ENCODE measurements around the gene MICU1. TPM values are rescaled to one million over a fixed set of nuclear protein-coding genes. Genes with fewer than 3 reads are reported as not detected.
"Not testable (repeated sequence)": the region's sequence is repeated elsewhere in the genome, so short reads cannot be mapped to it uniquely, and the experiment has no call there.

MICU1 gene
- total and polyA plus RNA-seq, 2 donors (not counting 3 experiments of a cell fraction or from before 2014, with no cell fraction given): 27.5 to 48.0 TPM

DNA sequence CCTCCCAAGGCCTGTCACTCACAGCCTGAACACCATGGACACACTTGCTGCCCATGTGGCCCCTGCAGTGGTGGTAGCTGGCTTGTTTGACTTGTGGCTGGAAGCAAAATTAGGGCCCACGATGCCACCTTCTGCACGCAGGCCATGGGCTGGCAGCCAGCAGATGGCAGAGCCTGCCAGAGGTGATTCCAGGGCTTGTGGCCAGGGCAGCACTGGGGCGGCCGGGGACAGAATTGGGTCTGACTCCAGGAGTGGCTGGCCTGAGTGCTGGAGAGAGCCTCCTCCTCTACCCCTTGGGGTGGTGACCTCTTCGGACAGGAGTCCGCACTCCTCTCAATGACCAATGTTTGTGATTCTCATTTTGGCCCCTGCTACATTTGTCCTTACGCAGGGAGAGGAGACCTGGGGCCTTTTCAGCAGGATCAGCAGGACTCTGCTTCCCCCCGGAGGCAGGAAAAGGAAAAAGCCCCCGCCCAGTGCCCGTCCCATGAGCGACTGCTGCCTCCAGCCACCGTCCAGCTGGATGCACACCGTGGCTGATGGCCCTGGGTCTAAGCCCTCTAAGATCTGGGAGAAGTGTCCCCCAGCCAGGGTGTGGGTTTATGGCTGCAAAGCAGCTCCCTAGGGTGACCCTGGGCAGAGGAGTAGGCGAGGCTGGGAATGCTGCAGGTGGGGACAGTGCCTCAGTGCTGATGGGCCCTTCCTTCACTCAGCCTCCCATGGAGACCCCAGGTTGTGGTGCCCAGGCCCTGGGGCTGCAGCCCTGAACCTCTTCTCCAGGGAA lies 297.6 kb downstream of the MICU1 start:
- no peaks in the 10 kb centered on the region for H4K20me1 ChIP-seq (replicated peaks; ENCODE audit: control insufficient read depth, extremely low read depth, insufficient read depth, low read length)
- H3K9me3 ChIP-seq (replicated peaks; ENCODE audit: control insufficient read depth, insufficient read depth, low read length): no peaks in the 10 kb centered on the region
- peak overlapping the region; percentile 25 for H3K27ac ChIP-seq (ENCODE audit: insufficient read depth, low read depth, low read length)
- H3K27me3 ChIP-seq (ENCODE audit: control insufficient read depth in 2 of 2, insufficient read depth in 2 of 2, low read length in 2 of 2): no peaks in the 10 kb centered on the region
- peak; percentile 92 for FAIRE-seq
- H3K4me1 ChIP-seq (ENCODE audit: control insufficient read depth, extremely low read depth, insufficient read depth, low read length): peaks cover 36% of the 10 kb centered on the region
- no peaks in the 10 kb centered on the region for H3K79me2 ChIP-seq (ENCODE audit: control insufficient read depth, insufficient read depth, low read length)
- H3K4me2 ChIP-seq (ENCODE audit: insufficient read depth, low read length): no peak overlapping the region
- H3K36me3 ChIP-seq (ENCODE audit: control insufficient read depth in 2 of 2, extremely low read depth in 1 of 2, insufficient read depth in 2 of 2, low read length in 2 of 2): no peaks in the 10 kb centered on the region
- H3K4me3 ChIP-seq (replicated peaks in 1 of 3; ENCODE audit: insufficient read depth in 1 of 3, low read depth in 1 of 3, low read length in 3 of 3): no peak overlapping the region
- H2AFZ ChIP-seq (ENCODE audit: low read depth, low read length): peak overlapping the region; percentile 67
- intact Hi-C loops (cut with micrococcal nuclease) (loop anchor here (1.0 to 2.0 kb wide), 5 partner anchors 55 to 280 kb away; partner anchors contain the start of gene DDIT4), dilution Hi-C loops (cut with MboI; ENCODE audit: extremely low pct_ligation_motif_present, low sequenced_read_pairs) (no loop called here)
- no peaks in the 10 kb centered on the region for H3K9me1 ChIP-seq (replicated peaks; ENCODE audit: control insufficient read depth, extremely low read depth, insufficient read depth, low read length)
- DNase-seq (ENCODE audit: low read depth, low spot score): peak; percentile 72
- no peak overlapping the region for H3K9ac ChIP-seq (replicated peaks; ENCODE audit: extremely low read depth, insufficient read depth, low read length)
- POLR2A ChIA-PET: interaction anchor here (1.0 to 2.6 kb wide), 3 partner anchors 31 to 202 kb away, joined by 3 to 8 read pairs (median 3); partner anchors contain the start of gene DDIT4
- no TSS peak for BruUV-seq (replicated peaks)
- TF ChIP-seq POLR2AphosphoS5 (IDR thresholded peaks at IDR 0.05; ENCODE audit: insufficient read depth, low read depth, low read length): no peak
- TF ChIP-seq, protein P1, sequence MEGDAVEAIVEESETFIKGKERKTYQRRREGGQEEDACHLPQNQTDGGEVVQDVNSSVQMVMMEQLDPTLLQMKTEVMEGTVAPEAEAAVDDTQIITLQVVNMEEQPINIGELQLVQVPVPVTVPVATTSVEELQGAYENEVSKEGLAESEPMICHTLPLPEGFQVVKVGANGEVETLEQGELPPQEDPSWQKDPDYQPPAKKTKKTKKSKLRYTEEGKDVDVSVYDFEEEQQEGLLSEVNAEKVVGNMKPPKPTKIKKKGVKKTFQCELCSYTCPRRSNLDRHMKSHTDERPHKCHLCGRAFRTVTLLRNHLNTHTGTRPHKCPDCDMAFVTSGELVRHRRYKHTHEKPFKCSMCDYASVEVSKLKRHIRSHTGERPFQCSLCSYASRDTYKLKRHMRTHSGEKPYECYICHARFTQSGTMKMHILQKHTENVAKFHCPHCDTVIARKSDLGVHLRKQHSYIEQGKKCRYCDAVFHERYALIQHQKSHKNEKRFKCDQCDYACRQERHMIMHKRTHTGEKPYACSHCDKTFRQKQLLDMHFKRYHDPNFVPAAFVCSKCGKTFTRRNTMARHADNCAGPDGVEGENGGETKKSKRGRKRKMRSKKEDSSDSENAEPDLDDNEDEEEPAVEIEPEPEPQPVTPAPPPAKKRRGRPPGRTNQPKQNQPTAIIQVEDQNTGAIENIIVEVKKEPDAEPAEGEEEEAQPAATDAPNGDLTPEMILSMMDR (IDR thresholded peaks at IDR 0.05; ENCODE audit: extremely low read depth in 1 of 2, insufficient read depth in 1 of 2, low read depth in 1 of 2, low read length in 2 of 2): peak; percentile 61 to 70
- CTCF ChIA-PET: interaction anchor here (0.6 to 12.3 kb wide), 14 partner anchors 9 to 432 kb away, joined by 3 to 214 read pairs (median 6); partner anchors contain the start of gene DDIT4

DNA sequence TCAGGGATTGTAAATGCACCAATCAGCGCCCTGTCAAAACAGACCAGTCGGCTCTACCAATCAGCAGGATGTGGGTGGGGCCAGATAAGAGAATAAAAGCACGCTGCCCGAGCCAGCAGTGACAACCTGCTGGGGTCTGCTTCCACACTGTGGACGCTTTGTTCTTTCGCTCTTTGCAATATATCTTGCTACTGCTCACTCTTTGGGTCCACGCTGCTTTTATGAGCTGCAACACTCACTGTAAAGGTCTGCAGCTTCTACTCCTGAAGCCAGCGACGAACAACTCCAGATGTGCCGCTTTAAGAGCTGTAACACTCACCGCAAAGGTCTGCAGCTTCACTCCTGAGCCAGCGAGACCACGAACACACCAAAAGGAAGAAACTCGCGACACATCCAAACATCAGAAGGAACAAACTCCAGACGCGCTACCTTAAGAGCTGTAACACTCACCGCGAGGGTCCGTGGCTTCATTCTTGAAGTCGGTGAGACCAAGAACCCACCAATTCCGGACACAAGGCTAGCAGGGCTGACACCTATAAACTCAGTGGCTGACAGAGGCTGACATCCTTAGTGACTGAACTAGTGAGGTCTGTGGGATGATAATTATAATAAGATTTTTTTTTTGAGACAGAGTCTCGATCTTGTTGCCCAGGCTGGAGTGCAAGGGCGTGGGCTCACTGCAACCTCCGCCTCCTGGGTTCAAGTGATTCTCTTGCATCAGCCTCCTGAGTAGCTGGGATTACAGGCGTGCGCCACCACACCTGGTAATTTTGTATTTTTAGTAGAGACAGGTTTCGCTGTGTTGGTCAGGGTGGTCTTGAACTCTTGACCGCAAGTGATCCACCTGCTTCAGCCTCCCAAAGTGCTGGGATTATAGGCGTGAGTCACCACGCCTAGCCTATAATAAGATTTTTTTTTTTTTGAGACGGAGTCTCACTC lies 298.9 kb downstream of the MICU1 start:
- H3K4me2 ChIP-seq (ENCODE audit: insufficient read depth, low read length); H3K79me2 ChIP-seq (ENCODE audit: control insufficient read depth, insufficient read depth, low read length); H3K36me3 ChIP-seq (ENCODE audit: control insufficient read depth in 2 of 2, extremely low read depth in 1 of 2, insufficient read depth in 2 of 2, low read length in 2 of 2); H3K4me3 ChIP-seq (replicated peaks in 1 of 3; ENCODE audit: insufficient read depth in 1 of 3, low read depth in 1 of 3, low read length in 3 of 3); FAIRE-seq; H3K9ac ChIP-seq (replicated peaks; ENCODE audit: extremely low read depth, insufficient read depth, low read length); intact Hi-C loops (cut with micrococcal nuclease); H2AFZ ChIP-seq (ENCODE audit: low read depth, low read length); H4K20me1 ChIP-seq (replicated peaks; ENCODE audit: control insufficient read depth, extremely low read depth, insufficient read depth, low read length); DNase-seq (ENCODE audit: low read depth, low spot score); H3K27ac ChIP-seq (ENCODE audit: insufficient read depth, low read depth, low read length); H3K9me1 ChIP-seq (replicated peaks; ENCODE audit: control insufficient read depth, extremely low read depth, insufficient read depth, low read length); H3K9me3 ChIP-seq (replicated peaks; ENCODE audit: control insufficient read depth, insufficient read depth, low read length); H3K27me3 ChIP-seq (ENCODE audit: control insufficient read depth in 2 of 2, insufficient read depth in 2 of 2, low read length in 2 of 2); dilution Hi-C loops (cut with MboI; ENCODE audit: extremely low pct_ligation_motif_present, low sequenced_read_pairs): not testable (repeated sequence)
- BruUV-seq (replicated peaks): TSS peak; percentile 75
- ChIA-PET CTCF (interaction anchor here (0.7 to 12.3 kb wide), 13 partner anchors 8 to 431 kb away, joined by 3 to 214 read pairs (median 7); partner anchors contain the start of gene DDIT4), POLR2A (interaction anchor here (2.7 kb wide), 1 partner anchor 52 kb away, joined by 35 read pairs; the partner anchor contains the start of gene DDIT4)
- peaks cover 38% of the 10 kb centered on the region for H3K4me1 ChIP-seq (ENCODE audit: control insufficient read depth, extremely low read depth, insufficient read depth, low read length)

All from endothelial cell of umbilical vein (primary cell).